Stimulated activated CD8-positive, alpha-beta memory T cell treated with anti-CD3 and anti-CD28 coated beads, Interleukin-12 subunit alpha, Interleukin-12 subunit beta, amount 100 ng/mL, for 24 hours (primary cell): Measurements from ENCODE around the gene C1QTNF9B.

Source experiments
- DNase-seq: peaks from one replicate; pipeline ENCODE4 v3.0.0-alpha.2; 2020; ENCODE audit errors: extremely low read depth

Gene C1QTNF9B

GRCh38 chr13:23859455-23859854 lies 37.8 kb downstream of the C1QTNF9B start:
- DNase-seq = no peak

DNA sequence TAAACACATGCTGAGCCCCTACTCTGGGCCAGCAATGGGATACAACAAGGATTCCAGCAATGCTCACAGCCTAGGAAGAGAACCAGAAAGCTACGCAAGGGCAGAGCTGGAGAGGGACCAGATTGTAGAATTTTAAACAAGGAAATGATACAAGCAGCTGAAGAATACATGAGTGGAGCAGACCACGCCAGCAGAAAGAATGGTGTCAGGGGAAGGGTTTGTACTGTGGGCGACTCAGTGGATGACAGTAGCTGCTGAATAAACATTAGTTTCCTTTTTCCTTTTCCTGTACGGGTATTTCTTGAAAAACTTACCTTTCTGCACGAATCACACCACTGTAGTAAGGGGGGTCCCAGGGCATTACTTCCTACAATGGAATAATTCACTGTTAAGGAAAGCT lies 38.8 kb downstream of the C1QTNF9B start:
- DNase-seq = no peak

GRCh38 chr13:23856008-23856750 lies 41.1 kb downstream of the C1QTNF9B start:
- no peak for DNase-seq

GRCh38 chr13:23855360-23855759 lies 41.9 kb downstream of the C1QTNF9B start:
- no peak for DNase-seq

- DNase-seq = no peak
These were observed 45.0 kb downstream of the C1QTNF9B start for GRCh38 chr13:23852351-23852750.

DNA sequence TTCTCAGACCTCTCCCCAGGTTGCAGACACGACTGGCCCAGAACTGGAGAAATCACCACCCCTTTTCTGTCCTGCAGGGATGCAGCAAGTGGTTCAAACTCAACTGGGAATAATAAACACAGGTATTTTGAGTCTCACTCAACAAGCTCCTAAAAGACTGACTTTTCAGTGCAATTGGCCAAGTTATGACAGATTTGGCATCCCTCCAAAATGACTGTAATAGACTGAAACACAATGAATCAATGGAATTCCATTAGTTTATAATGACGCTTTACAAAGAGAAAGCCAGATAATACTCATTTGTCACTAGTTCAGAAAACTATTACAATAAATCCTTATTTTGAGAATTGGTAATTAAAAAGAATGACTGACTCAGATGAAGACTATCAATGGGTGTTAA lies 46.2 kb downstream of the C1QTNF9B start:
- DNase-seq = no peak

DNA sequence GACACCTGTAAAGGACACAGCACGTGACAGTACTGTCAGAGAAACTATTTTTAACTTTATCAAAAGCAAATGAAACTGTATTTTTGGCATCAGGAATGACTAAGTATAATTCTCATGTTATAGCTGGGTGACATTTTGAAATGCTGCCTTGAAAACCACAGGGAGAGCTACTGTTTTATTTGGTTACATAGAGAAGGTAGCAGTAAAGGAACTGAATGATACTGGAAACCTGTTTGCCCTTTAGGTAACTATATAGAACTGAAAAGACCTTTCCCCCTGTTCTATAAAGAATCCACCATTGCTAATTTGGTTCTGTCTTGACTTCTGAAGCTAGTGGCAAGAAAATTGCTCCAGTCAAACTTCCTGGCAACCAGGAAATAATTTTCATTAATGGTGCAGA lies 47.2 kb downstream of the C1QTNF9B start:
- DNase-seq = no peak

GRCh38 chr13:23849670-23850069 lies 47.6 kb downstream of the C1QTNF9B start:
- no peak for DNase-seq

GRCh38 chr13:23848646-23849141 lies 48.6 kb downstream of the C1QTNF9B start:
- no peak for DNase-seq

- no peak for DNase-seq
These were observed 49.3 kb downstream of the C1QTNF9B start for GRCh38 chr13:23848019-23848418.

GRCh38 chr13:23847497-23847896 lies 49.8 kb downstream of the C1QTNF9B start:
- DNase-seq = no peak

DNA sequence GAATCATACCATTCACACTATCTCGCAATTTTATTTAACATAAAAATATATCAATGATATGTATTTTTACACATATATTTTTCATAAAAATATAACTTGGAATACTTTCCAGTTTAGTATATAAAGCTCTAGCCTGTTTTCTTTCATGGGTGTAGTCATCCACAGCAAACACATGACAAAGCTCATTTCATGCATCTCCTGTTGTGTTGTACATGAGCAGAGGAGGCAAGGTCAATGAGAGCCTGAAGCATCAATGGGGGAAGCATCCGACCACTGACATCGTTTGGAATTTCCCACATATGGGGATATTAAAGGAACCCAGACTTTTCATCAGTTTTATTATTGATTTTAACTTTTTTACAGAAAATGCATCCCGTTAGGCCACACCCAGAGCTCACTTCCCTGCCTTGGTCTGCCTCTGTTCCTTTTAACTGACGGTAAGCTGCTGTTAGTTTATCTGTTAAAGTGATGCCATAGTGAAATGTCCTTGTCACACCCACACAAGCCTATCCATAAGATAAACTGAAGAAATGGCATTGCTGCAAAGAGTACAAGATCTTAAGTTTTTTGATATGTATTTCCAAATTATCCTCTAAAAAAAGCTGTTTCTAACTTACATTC lies 52.1 kb downstream of the C1QTNF9B start:
- DNase-seq = no peak

DNA sequence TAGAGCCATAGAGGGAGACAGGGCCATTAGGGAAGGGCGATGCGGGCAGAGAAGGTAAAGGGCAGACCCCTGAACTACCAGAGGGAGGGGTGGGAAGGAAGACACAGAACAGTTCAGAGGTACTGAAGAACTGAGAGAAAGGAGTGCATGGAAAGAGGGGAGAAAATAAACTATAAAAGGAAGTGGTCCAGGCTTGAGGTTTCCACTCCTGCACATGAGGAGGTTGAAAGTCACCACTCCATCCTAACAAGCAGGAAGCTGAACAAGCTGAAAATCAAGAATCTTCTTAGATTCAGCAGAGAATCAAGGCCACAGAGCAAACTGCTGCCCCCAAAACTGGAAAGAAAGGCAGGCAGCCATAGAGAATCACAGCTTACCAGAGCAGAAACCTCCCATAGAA lies 53.2 kb downstream of the C1QTNF9B start:
- DNase-seq = no peak

GRCh38 chr13:23843436-23843835 lies 53.9 kb downstream of the C1QTNF9B start:
- DNase-seq = no peak

GRCh38 chr13:23842406-23842805 lies 54.9 kb downstream of the C1QTNF9B start:
- no peak for DNase-seq
